RKO (cell line): ENCODE data around the gene TMEM87B.
"Not testable (repeated sequence)": the region's sequence is repeated elsewhere in the genome, so short reads cannot be mapped to it uniquely, and the experiment has no call there.

ENCODE experiments used
- DNase-seq: peaks from one replicate; pipeline ENCODE4 v3.0.0-alpha.2; 2016; ENCODE audit warnings: low spot score

TMEM87B gene

GRCh38 chr2:112032689-112033465 is 22.2 kb upstream of the TMEM87B start:
- no peak for DNase-seq

DNA sequence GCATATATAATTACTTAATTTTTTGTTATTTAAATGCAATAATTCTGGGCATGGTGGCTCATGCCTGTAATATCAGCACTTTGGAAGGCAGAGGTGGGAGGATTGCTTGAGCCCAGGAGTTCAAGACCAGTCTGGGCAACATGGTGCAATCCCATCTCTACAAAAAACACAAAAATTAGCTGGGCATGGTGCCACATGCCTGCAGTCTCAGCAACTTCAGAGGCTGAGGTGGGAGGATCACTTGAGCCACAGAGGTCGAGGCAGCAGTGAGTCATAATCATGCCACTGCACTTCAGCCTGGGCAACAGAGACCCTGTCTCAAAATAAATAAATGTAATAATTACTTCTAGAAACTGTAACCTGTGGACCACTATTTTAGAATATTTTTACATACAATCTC is 21.5 kb upstream of the TMEM87B start:
- no peak for DNase-seq

DNA sequence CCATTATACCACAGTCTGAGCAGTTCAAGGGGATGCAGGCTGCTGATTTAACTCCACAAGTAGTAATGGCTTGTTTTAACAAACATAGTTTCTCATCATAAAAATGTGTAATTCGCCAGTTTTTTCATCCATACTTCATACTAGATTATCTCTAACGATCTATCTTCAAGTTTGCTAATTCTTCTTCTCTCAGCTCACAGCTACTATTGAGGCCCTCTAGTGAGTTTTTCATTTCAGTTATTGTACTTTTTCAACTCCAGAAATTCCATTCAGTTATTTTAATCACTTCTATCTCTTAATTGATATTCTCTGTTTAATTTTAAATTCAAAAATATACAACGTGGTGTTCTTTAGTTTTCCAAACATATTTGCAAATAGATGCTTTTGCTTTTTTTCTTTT is 20.1 kb upstream of the TMEM87B start:
- DNase-seq = no peak

GRCh38 chr2:112035786-112036185 is 19.3 kb upstream of the TMEM87B start:
- no peak for DNase-seq

- not testable (repeated sequence) for DNase-seq
Observed at GRCh38 chr2:112039556-112039955, 15.5 kb upstream of the TMEM87B start.

GRCh38 chr2:112040066-112040465 is 15.0 kb upstream of the TMEM87B start:
- DNase-seq = not testable (repeated sequence)

DNA sequence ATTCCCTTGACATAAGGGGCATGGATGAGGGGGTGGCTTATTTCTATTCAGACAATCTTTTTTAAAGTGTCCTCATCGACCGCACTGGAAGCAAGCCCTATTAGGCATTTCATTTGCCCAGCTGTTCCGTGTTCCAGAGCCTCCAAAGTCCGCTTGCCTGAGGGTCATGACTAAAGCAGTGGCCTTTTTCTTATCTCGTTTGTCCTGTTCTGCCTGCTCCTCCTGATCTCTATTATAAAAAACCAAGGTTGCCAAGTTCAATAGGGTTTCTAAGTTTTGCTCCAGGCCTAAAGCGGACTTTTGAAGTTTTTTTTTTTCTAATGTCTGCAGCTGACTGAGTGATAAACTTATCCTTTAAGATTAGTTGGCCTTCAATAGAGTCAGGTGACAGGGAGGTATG is 13.6 kb upstream of the TMEM87B start:
- DNase-seq = not testable (repeated sequence)

- DNase-seq = no peak
Observed at GRCh38 chr2:112045446-112046014, 9.5 kb upstream of the TMEM87B start.

DNA sequence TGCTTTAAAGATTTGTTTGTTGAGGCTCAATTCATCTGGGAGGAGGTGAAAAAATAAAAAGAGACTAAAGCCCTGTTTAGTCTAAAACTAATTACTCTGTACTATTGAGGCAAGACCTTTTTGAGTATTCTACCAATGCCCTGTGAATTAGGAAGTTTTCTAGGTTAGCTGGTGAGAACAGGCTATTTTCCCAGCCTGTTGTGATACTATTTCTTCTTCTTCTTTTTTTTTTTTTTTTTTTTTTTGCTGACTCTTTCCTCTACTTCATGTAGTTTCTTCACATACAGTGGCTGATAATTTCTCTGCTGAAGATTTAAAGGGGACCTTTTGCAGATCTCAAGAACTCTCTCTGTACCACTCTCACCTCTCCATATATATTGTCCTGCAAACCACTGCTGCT is 8.8 kb upstream of the TMEM87B start:
- no peak for DNase-seq

- DNase-seq = no peak
Observed at GRCh38 chr2:112047537-112048235, 7.4 kb upstream of the TMEM87B start.

DNA sequence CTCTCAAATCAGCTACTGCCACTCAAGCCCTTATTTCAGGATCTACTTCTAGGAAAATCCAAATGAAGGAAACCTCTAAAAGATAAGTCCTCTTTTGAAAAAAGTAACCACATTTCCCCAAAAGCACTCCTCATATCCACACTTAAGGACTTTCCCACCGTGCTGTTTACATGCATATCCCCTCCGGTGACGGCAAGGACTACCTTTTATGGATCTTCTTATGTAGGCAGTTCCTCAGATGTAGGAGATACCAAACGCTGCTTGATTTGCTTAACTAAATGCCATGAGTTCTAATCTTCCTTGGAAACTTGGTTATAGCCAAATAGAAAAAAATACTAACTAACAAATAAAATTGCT is 6.9 kb upstream of the TMEM87B start:
- DNase-seq = no peak

DNA sequence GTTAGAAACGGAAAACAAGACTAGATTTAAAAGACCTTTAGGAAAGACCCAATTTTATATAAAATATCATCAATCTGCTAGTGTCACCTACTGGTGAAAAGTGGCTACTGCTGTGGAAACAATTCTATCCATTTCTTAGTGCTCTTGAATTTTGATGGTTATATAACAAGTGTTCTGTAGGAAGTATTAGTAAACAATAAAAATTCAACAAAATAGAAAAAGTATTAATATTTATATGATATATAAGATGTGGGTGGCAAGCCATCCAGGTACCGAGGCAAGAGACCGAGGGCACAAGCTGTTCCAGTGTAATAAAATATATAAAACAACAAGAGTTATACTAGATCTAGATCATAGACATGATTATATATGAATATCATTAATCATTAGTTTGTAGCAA is 6.2 kb upstream of the TMEM87B start:
- peak; percentile 78 for DNase-seq

DNA sequence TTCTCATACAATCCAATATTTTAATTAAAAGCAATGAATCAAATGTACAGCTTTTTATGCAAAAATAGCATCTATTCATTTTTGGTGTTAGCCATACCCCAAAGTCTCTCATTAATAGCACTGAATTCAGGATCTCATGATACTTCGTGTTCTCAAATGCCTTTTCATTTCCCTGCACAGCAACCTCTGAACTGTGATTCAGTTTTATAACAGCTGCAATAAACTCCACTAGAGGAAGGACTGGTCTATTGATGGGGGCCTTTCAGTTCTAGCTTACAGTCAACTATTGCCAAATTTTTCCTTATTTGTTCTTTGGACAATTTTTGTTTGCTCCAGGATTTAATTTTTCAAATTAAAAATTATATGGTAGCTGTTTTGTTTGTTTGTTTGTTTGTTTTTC is 4.8 kb upstream of the TMEM87B start:
- no peak for DNase-seq

GRCh38 chr2:112053917-112054846 is 887 bp upstream of the TMEM87B start:
- DNase-seq = peak; percentile 92

GRCh38 chr2:112055730-112056625 is 909 bp downstream of the TMEM87B start:
- DNase-seq = peak; percentile 84

DNA sequence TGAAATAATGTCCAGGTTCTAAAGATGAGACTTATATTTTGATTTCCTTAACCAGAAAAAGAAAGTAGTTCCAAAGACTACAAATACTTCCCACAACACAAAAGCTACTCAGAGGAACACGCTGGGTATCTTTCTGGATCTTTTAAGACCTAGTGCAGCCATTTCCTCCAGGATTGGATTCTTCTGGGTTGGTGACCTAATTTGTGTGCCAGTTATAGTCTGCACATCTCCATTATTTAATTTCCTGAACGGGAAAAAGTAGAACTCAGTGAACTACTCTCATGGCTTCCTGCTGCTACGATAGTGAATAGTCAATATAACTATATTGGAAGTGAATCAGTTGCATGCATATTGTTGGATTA is 1.5 kb downstream of the TMEM87B start:
- no peak for DNase-seq

DNA sequence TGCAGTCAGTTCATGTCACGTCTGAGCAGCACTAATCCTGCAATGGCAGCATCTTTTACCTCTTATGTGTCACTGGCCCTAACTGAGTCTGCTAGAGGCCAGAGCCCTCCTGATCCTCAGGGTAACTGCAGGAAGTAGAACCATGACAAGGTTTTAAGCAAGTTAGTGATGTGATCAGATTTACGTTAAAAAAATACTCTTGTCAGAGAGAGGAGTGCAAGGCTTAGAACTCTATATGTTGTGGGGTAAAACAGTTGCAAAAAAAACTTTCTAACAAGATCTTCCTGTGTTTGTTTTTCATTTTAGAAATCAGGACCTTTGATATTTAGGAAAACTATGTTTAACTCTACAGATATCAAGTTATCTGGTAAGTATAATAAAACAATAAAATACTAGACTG is 4.6 kb downstream of the TMEM87B start:
- no peak for DNase-seq

DNA sequence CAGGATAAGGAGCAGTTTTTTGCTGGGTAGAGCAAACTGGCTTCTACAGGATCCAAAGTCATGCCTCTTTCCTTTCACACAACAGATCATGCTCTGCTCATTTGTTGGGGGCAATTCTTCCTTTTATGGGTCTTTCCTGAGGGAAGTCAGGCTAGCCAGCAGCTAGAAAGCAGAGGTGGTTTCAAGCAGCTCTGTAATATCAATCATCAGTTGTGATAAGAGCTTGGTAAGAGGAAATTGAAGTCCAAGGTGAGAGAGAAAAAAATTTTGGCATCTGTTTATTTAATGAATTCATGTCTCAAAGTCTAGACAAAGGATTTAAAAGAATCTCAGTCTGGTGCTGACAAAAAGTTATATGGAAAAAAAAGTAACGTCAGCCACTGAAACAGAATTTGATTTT is 6.2 kb downstream of the TMEM87B start:
- no peak for DNase-seq

GRCh38 chr2:112061840-112062239 is 6.8 kb downstream of the TMEM87B start:
- DNase-seq = no peak

DNA sequence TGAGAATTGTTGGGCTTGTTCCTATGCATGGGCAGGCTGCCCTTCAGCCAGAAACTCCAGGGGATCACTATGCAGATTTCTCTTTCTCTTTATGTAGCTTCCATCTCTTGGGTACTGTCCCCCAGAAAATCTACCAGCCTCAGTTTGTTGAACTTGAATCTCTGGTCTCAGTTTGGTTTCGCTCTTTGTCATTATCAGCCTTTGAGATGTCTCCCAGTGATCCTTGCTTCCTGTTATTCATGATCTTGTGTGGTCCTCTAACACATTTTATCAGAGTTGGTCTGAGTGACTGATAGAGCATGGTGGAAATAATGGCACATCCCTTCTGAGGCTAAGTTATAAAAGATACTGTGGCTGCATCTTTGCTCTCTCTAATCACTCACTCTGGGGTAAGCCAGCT is 7.8 kb downstream of the TMEM87B start:
- DNase-seq = no peak

DNA sequence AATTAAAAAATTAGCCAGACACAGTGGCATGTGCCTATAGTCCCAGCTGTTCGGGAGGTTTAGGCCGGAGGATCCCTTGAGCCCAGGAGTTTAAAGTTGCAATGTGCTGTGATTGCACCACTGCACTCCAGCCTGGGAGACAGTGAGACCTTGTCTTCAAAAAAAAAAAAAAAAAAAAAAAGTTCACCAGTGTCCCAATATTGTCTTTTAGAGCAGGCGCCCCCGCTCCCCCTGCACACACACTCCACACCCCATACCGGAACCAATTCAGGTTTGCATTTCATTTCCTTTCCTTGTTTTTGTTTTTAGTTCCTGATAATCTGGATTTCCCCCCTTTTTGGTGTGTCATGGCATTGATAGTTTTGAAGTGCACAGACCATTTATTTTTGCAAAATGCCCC is 10.4 kb downstream of the TMEM87B start:
- no peak for DNase-seq
